K562 (cell line): ENCODE results near the gene LRRK2. TPM values are rescaled to one million over a fixed set of nuclear protein-coding genes. Genes with fewer than 3 reads are reported as not detected.

Experiments used
- ATAC-seq: fragments of 200-7000 bp; cut with Tn5 transposase; 3 replicates; pipeline ENCODE4 v1.9.1; 2020; ENCODE audit warnings: moderate library complexity
- BruUV-seq: library from RNA; stranded (reverse); fragments of 400-500 nt; replicated peaks from 2 replicates; lab custom pipeline; 2021; lab: Mats Ljungman, UMichigan
- CTCF ChIA-PET: fragments of 300-600 bp; formaldehyde crosslinking; extraction: SDS; loops from one replicate; lab custom pipeline; 2021; ENCODE audit warnings: low intra/inter-chr PET ratio; lab: Yijun Ruan, JAX
- POLR2A ChIA-PET: fragments of 300-600, 350-650 bp; sonication (Branson Sonifier 250); formaldehyde crosslinking; extraction: SDS; loops from one replicate; lab custom pipeline; 2021; ENCODE audit warnings: antibody characterized with exemption, inconsistent platforms; lab: Yijun Ruan, JAX
- DNase-seq, 4 experiments: peaks; one replicate each; pipeline versions ENCODE4 v3.0.0 to v3.0.0-alpha.2; 2011 to 2018; ENCODE audit warnings: low spot score in 3 of 4, mixed read lengths in 3 of 4; ENCODE audit errors: extremely low read depth in 1 of 4
- FAIRE-seq: peaks from 2 replicates; lab custom pipeline; 2011; peaks lifted over from hg19 to GRCh38; lab: Jason Lieb, UNC
- H2AFZ ChIP-seq: 2 replicates; pipeline ENCODE4 v1.6.0; 2011; ENCODE audit warnings: low read depth, low read length, control low read depth, inconsistent platforms
- H3K27ac ChIP-seq: fragments of 200-600 bp; 3 replicates; pipeline ENCODE4 v1.8.0; 2011; ENCODE audit warnings: low read depth, mild to moderate bottlenecking, control low read depth, inconsistent platforms, low read length, moderate library complexity, mixed read lengths; ENCODE audit errors: extremely low read depth
- H3K27me3 ChIP-seq, 2 experiments: fragments of 300-600 bp in 1 of 2; 2 replicates in 1 of 2; 3 replicates in 1 of 2; pipeline versions ENCODE4 v1.6.0 to v1.8.0; 2011; ENCODE audit warnings: inconsistent platforms in 2 of 2, low read length in 2 of 2, mild to moderate bottlenecking in 1 of 2, mixed read lengths in 1 of 2, moderate library complexity in 1 of 2; ENCODE audit not compliant: control insufficient read depth in 2 of 2, insufficient read depth in 2 of 2
- H3K36me3 ChIP-seq: fragments of 300-600 bp; 3 replicates; pipeline ENCODE4 v1.8.0; 2011; ENCODE audit warnings: mild to moderate bottlenecking, low read length, inconsistent platforms; ENCODE audit not compliant: control insufficient read depth, insufficient read depth
- H3K4me1 ChIP-seq, 2 experiments: fragments of 200-600 bp in 1 of 2; replicated peaks in 1 of 2; 2 replicates in 1 of 2; 3 replicates in 1 of 2; pipeline versions ENCODE4 v1.5.1 to v1.8.0; 2011; ENCODE audit warnings: inconsistent platforms in 2 of 2, low read length in 2 of 2, mild to moderate bottlenecking in 1 of 2, mixed read lengths in 1 of 2, moderate library complexity in 1 of 2; ENCODE audit not compliant: control insufficient read depth in 2 of 2, insufficient read depth in 2 of 2
- H3K4me2 ChIP-seq: 2 replicates; pipeline ENCODE4 v1.6.1; 2011; ENCODE audit warnings: low read length, control low read depth, inconsistent platforms, mixed read lengths; ENCODE audit not compliant: insufficient read depth
- H3K4me3 ChIP-seq: fragments of 200-600 bp; sonication (generic), shearing (Covaris generic); 2 replicates; pipeline ENCODE4 v1.5.1; 2016; ENCODE audit warnings: control low read depth, inconsistent platforms
- H3K79me2 ChIP-seq: fragments of 200-600 bp; 3 replicates; pipeline ENCODE4 v1.8.0; 2011; ENCODE audit warnings: low read length, inconsistent platforms; ENCODE audit not compliant: control insufficient read depth, insufficient read depth
- H3K9ac ChIP-seq, 2 experiments: 2 replicates each; pipeline versions ENCODE4 v1.6.0 to v1.6.1; 2011; ENCODE audit warnings: low read depth in 2 of 2, low read length in 2 of 2, control low read depth in 1 of 2, inconsistent platforms in 1 of 2, mild to moderate bottlenecking in 1 of 2, mixed read lengths in 1 of 2; ENCODE audit not compliant: insufficient read depth in 1 of 2
- H3K9me1 ChIP-seq: one replicate; pipeline ENCODE4 v1.6.0; 2011; ENCODE audit warnings: inconsistent platforms, mild to moderate bottlenecking, low read length, moderate library complexity; ENCODE audit not compliant: control insufficient read depth, insufficient read depth
- H3K9me3 ChIP-seq: replicated peaks from 2 replicates; pipeline ENCODE4 v1.5.1; 2011; ENCODE audit warnings: low read depth, low read length, inconsistent platforms; ENCODE audit not compliant: control insufficient read depth, insufficient read depth
- H4K20me1 ChIP-seq: replicated peaks from 2 replicates; pipeline ENCODE4 v1.6.1; 2011; ENCODE audit warnings: low read length, inconsistent platforms, mixed read lengths; ENCODE audit not compliant: control insufficient read depth, insufficient read depth
- EZH2 ChIP-seq: IDR thresholded peaks from 2 replicates; pipeline ENCODE4 v1.6.1; 2012; ENCODE audit warnings: low read depth, mild to moderate bottlenecking, inconsistent platforms, low read length, borderline replicate concordance
- HDGF ChIP-seq: fragments of 450-650 bp; IDR thresholded peaks from 2 replicates; pipeline ENCODE4 v1.6.1; 2016
- MTA3 ChIP-seq: fragments of 450-650 bp; formaldehyde crosslinking; IDR thresholded peaks from 2 replicates; pipeline ENCODE4 v1.6.1; 2017; ENCODE audit warnings: mild to moderate bottlenecking, borderline replicate concordance
- ZNF12 ChIP-seq: sonication (generic); formaldehyde crosslinking; IDR thresholded peaks from 2 replicates; pipeline ENCODE4 v1.4.0; 2020; ENCODE audit warnings: mild to moderate bottlenecking, missing genetic modification reagents
- ZNF699 ChIP-seq: fragments of 250-450 bp; sonication (Bioruptor Pico); IDR thresholded peaks from 2 replicates; pipeline ENCODE4 v1.8.0; 2021; ENCODE audit warnings: mild to moderate bottlenecking, moderate library complexity; ENCODE audit not compliant: insufficient replicate concordance
- WGBS: fragments of 100-300 bp; shearing (Covaris generic); methylation state at CpG from one replicate; pipeline ENCODE4 v1.1.6; 2016; ENCODE audit warnings: low coverage, mixed read lengths; ENCODE audit not compliant: insufficient coverage; ENCODE audit errors: missing lambda C conversion rate; 5-methylcytosine and 5-hydroxymethylcytosine counted together
- in situ Hi-C: fragments of 300-500 bp; cut with MboI; formaldehyde crosslinking; loops from 4 replicates; pipeline ENCODE4 v1.15.0; 2018; ENCODE audit warnings: inconsistent platforms, mixed read lengths
- intact Hi-C: fragments of 100-400 bp; cut with micrococcal nuclease; formaldehyde crosslinking; loops from 2 replicates; pipeline ENCODE4 v1.14.2; 2022
- polyA plus RNA-seq, 8 experiments: library from polyadenylated mRNA; depleted of rRNA in 4 of 8; stranded (reverse) in 5 of 8; unstranded in 3 of 8; fragments of >200 nt; fragmentation: Nextera tagmentation in 2 of 8; fragmentation: Illumina TruSeq in 1 of 8; extraction: Ambion mirVana in 2 of 8; extraction: Trizol in 1 of 8; gene quantifications; 2 replicates each; pipeline versions ENCODE4 v1.2.1 to v1.2.3, GENCODE V29; 2011 to 2014; ENCODE audit warnings: inconsistent platforms in 1 of 8, missing spikeins in 1 of 8
- total RNA-seq, 7 experiments: library from RNA; depleted of rRNA in 6 of 7; stranded (reverse); fragments of >200 nt in 6 of 7; fragmentation: Illumina TruSeq in 2 of 7; extraction: Trizol in 2 of 7; gene quantifications; 2 replicates each; pipeline versions ENCODE4 v1.2.1 to v1.2.3, GENCODE V29; 2011 to 2021; ENCODE audit warnings: low replicate concordance in 1 of 7
- TF ChIP-seq, protein P1 (sequence below): fragments of 250-450 bp; sonication (Bioruptor Pico); IDR thresholded peaks from 2 replicates; pipeline ENCODE4 v1.5.0; 2021; ENCODE audit warnings: mild to moderate bottlenecking, borderline replicate concordance
- TF ChIP-seq, protein P2 (sequence below): fragments of 450-650 bp; IDR thresholded peaks from 2 replicates; pipeline ENCODE4 v1.6.1; 2017; ENCODE audit warnings: antibody characterized with exemption, mild to moderate bottlenecking
- TF ChIP-seq, protein P3 (sequence below): fragments of 250-450 bp; sonication (Bioruptor Pico); IDR thresholded peaks from 2 replicates; pipeline ENCODE4 v1.8.0; 2021; ENCODE audit warnings: mild to moderate bottlenecking, moderate library complexity
- TF ChIP-seq, protein P4 (sequence below): sonication (generic); formaldehyde crosslinking; IDR thresholded peaks from 2 replicates; pipeline ENCODE4 v1.8.0; 2023; ENCODE audit warnings: mild to moderate bottlenecking, missing genetic modification reagents

The LRRK2 gene
- total and polyA plus RNA-seq, 9 of the 15 experiments (the other 6 are each of a cell fraction or from before 2014, with no cell fraction given), result 0.03 to 0.89 (median 0.31) TPM

DNA sequence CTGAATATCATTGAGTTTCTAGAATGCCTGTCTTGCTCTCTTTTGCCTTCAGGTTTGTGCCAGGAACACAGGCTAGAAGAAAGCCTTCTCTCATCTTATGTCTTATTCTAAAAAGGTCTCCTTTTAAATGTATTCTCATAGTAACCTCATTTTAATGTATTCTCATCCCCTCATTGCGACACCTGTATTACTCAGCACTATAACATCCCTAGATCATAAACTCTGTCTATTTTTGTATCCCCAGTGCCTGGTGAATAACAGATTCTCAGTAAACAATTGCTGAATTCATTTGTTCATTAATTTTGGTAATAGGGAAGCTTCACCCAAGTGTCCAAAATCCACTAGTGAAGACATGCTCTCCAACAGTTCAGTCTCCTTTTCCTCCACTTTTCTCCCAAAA is 8.8 kb upstream of the LRRK2 start:
- no peaks in the 10 kb centered on the region; the same call in 1 of the 2 replicates for H3K9me3 ChIP-seq
- no peaks in the 10 kb centered on the region for H3K9me1 ChIP-seq
- POLR2A ChIA-PET, result no interaction called here
- intact Hi-C loops (no loop called here), in situ Hi-C loops (no loop called here)
- no TSS peak for BruUV-seq
- no peaks in the 10 kb centered on the region for H4K20me1 ChIP-seq
- H3K36me3 ChIP-seq, result no peaks in the 10 kb centered on the region
- no peaks in the 10 kb centered on the region for H3K79me2 ChIP-seq
- no peak for DNase-seq
- no peak overlapping the region for H3K27ac ChIP-seq
- H3K27me3 ChIP-seq, result no peaks in the 10 kb centered on the region
- no peak overlapping the region for H3K9ac ChIP-seq
- no peak for ATAC-seq
- TF ChIP-seq, protein P1, sequence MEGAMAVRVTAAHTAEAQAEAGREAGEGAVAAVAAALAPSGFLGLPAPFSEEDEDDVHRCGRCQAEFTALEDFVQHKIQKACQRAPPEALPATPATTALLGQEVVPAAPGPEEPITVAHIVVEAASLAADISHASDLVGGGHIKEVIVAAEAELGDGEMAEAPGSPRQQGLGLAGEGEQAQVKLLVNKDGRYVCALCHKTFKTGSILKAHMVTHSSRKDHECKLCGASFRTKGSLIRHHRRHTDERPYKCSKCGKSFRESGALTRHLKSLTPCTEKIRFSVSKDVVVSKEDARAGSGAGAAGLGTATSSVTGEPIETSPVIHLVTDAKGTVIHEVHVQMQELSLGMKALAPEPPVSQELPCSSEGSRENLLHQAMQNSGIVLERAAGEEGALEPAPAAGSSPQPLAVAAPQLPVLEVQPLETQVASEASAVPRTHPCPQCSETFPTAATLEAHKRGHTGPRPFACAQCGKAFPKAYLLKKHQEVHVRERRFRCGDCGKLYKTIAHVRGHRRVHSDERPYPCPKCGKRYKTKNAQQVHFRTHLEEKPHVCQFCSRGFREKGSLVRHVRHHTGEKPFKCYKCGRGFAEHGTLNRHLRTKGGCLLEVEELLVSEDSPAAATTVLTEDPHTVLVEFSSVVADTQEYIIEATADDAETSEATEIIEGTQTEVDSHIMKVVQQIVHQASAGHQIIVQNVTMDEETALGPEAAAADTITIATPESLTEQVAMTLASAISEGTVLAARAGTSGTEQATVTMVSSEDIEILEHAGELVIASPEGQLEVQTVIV, result no peak
- TF ChIP-seq, protein P2, sequence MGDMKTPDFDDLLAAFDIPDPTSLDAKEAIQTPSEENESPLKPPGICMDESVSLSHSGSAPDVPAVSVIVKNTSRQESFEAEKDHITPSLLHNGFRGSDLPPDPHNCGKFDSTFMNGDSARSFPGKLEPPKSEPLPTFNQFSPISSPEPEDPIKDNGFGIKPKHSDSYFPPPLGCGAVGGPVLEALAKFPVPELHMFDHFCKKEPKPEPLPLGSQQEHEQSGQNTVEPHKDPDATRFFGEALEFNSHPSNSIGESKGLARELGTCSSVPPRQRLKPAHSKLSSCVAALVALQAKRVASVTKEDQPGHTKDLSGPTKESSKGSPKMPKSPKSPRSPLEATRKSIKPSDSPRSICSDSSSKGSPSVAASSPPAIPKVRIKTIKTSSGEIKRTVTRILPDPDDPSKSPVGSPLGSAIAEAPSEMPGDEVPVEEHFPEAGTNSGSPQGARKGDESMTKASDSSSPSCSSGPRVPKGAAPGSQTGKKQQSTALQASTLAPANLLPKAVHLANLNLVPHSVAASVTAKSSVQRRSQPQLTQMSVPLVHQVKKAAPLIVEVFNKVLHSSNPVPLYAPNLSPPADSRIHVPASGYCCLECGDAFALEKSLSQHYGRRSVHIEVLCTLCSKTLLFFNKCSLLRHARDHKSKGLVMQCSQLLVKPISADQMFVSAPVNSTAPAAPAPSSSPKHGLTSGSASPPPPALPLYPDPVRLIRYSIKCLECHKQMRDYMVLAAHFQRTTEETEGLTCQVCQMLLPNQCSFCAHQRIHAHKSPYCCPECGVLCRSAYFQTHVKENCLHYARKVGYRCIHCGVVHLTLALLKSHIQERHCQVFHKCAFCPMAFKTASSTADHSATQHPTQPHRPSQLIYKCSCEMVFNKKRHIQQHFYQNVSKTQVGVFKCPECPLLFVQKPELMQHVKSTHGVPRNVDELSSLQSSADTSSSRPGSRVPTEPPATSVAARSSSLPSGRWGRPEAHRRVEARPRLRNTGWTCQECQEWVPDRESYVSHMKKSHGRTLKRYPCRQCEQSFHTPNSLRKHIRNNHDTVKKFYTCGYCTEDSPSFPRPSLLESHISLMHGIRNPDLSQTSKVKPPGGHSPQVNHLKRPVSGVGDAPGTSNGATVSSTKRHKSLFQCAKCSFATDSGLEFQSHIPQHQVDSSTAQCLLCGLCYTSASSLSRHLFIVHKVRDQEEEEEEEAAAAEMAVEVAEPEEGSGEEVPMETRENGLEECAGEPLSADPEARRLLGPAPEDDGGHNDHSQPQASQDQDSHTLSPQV, result no peak
- TF ChIP-seq, protein P3, sequence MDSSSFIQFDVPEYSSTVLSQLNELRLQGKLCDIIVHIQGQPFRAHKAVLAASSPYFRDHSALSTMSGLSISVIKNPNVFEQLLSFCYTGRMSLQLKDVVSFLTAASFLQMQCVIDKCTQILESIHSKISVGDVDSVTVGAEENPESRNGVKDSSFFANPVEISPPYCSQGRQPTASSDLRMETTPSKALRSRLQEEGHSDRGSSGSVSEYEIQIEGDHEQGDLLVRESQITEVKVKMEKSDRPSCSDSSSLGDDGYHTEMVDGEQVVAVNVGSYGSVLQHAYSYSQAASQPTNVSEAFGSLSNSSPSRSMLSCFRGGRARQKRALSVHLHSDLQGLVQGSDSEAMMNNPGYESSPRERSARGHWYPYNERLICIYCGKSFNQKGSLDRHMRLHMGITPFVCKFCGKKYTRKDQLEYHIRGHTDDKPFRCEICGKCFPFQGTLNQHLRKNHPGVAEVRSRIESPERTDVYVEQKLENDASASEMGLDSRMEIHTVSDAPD (CRISPR knock-in tag), result no peak
- TF ChIP-seq MTA3 (no peak), ZNF699 (no peak), ZNF12 (CRISPR knock-in tag) (no peak), HDGF (no peak), EZH2 (no peak)
- TF ChIP-seq, protein P4, sequence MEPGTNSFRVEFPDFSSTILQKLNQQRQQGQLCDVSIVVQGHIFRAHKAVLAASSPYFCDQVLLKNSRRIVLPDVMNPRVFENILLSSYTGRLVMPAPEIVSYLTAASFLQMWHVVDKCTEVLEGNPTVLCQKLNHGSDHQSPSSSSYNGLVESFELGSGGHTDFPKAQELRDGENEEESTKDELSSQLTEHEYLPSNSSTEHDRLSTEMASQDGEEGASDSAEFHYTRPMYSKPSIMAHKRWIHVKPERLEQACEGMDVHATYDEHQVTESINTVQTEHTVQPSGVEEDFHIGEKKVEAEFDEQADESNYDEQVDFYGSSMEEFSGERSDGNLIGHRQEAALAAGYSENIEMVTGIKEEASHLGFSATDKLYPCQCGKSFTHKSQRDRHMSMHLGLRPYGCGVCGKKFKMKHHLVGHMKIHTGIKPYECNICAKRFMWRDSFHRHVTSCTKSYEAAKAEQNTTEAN (CRISPR knock-in tag), result no peak
- no peak for FAIRE-seq
- WGBS, result 0% methylated on average over 1 of the region's 1 CpG
- no peak overlapping the region for H3K4me3 ChIP-seq
- H2AFZ ChIP-seq, result no peak overlapping the region
- H3K4me2 ChIP-seq, result no peak overlapping the region
- CTCF ChIA-PET, result no interaction called here
- H3K4me1 ChIP-seq, result no peaks in the 10 kb centered on the region
